GM19438 (cell line): Measurements from ENCODE around the gene TMCO4.

ENCODE experiments used
- ATAC-seq: cut with Tn5 transposase; IDR thresholded peaks from one replicate; pipeline ENCODE4 v1.9.1; 2021; ENCODE audit warnings: low read depth; ENCODE audit not compliant: unreplicated experiment

TMCO4 gene

DNA sequence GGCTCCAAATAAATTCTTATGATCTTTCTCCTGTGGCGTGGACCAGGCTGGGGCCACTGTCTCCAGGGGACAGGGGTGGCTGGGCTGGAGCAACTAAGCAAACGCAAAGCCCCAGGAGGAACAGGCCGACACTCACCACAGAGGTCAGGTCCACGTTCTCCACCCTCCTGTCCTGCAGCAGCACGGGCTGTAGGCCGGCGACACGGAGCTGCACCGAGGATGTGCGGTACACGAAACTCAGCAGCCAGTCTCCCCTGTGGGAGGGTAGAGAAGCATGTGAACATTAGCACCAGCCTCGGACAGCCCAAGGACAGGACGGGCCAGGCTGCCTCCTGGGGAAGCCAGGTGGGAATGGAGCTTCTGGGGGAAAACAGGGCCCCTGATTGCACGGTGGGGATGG, 105.4 kb downstream of the TMCO4 start:
- no peak for ATAC-seq

DNA sequence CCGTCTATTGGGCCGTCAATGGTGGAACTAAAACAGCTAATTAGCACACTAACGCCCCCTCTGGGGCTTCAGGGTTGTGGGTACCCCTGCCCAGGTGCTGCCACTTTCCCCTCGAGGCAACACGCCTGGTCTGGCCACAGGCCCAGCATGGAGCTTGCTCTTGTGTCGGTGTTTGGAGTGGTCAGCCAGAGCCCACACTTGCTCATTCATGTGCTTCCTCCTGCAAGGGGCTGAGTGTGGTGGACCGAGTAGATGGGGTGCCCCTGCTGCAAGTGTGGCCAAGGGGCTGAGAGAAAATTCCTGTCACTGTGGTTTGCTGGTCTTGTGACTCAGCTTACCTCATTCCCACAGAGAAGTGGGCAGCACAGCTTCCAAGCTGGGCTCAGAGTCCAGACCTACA, 109.4 kb downstream of the TMCO4 start:
- ATAC-seq: no peak

DNA sequence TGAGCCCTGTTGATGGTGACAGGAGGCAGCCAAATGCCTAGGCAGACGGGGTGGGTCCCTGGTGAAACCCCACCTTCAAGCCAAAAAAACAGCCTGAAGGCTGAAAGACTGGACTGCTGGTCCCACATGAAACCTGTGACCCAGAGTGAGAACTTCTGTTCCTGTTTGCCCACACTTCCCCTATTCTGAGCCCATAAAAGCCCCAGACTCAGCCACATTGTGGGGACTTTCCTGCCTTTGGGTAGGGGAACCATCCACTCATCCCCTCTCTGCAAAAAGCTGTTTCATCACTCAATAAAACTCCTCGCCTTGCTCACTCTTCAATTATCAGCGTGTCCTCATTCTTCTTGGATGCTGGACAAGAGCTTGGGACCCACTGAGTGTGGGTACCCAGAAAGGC, 109.9 kb downstream of the TMCO4 start:
- ATAC-seq: no peak

DNA sequence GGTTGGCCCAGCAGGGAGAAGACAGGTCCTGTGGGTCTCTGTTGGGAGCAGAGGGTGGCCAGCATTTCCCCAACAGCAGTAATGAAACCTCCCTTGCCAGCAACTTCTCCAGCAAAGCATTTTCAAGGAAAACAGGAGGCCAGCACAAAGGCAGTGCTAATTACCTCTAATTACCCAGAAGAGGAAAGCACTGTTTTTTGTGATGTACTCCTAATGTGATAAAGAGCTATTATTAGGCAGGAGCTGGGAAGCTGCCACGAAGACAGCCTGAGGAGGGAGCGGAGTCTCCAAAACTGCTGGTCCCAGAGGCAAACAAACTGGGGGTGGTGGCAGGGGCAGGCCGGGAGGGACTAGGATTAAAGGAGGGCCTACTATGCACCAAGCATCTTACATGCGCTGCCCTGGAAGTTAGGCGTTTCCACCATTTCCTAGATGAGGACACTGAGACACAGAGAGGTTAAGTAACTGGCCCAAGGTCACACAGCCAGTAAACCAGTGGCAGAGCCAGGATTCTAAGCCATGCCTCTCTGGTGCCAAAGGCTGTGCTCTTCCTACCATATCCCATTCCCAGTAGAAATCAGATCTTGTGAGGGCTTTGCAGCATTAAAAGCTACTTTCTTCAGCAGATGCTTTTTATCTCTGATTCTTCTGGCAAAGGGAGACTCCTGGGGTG, 110.5 kb downstream of the TMCO4 start:
- ATAC-seq: no peak

DNA sequence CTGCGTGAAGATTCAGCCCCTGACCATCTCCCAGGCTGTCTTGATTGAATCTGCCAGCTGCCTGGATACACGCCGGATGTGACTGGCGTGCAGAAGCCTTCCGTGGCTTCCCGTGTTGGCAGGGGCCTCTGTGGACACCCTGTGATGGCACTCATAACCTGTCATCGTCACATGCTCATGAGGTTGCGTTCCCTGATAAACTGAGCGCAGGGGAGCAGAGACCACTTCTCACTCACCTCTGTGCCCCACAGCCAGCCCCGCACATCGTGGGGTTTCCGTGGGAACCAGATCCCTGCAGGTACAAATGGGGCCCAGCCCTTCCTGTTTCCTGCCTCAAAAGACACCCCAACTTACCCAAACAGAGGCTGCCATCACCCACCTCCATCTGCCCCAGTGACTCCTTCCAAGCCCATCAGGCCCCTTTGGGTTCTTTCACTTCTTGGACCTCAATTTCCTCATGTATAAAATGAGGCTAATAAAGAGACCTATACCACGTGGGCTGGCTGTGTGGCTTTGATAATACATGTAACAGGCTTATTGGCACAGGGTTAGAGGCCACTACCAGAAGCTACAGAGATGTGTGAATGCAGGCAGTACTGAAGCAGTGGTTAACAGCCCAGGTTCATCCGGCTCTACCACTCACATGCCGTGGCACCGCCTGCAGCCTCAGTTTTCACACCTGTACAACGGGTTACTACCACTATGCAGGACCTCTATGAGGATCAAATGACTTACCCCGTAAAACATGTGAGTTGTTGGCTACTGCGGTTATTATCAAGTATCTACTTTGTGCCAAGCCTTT, 111.5 kb downstream of the TMCO4 start:
- ATAC-seq: no peak

DNA sequence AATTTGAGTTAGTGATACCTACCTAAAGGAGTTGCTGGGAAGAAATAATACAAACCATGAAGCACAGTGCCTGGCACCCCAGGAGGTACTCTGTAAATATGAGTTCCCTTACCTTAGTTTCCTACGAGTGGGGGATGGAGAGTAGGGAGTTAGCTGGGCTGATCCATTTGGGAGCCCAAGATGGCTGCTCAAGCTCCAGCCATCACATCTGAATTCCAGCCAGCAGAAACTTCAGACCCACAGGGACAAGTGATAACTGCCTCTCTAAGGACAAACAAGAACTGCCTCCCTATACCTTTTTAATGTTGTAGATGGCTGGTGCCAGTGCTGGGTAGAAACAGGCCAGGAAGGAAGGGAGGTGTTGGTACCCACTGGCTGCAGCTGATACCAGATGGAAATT, 112.3 kb downstream of the TMCO4 start:
- no peak for ATAC-seq

DNA sequence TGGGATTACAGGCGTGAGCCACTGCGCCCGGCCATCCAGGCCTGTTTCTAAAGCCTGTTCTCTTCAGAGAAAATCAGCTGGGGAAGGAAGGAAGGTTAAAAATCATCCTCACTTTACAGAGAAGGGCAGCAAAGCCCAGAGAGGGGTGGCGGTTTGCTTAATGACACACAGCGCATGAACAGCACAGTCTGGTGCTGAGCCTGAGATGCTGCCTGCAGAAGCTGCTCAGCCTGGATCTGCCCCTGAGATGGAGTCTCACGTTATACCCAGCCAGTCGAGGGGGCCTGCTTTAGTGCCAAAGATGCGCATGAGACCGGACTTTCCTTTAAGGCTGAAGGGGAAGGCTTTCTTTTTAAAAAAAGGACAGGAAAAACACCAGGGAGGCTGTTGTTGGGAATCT, 113.7 kb downstream of the TMCO4 start:
- ATAC-seq: no peak

DNA sequence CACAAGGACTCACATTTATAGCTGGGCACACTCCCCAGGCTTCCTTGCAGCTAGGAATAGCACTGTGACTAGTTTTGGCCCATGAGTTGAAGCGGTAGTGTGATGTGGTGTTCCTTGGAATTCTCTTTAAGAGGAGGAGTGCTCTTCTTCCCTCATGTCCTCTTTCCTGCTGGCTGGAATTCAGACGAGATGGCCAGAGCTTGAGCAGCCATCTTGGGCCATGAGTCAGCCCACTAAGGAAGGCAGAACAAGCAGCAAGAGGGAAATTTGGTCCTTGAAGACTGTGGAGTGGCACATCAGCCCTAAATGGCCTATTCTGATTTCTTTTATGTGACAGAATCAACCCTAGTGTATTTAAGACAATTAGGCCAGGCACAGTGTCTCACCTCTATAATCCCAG, 115.0 kb downstream of the TMCO4 start:
- ATAC-seq: no peak

DNA sequence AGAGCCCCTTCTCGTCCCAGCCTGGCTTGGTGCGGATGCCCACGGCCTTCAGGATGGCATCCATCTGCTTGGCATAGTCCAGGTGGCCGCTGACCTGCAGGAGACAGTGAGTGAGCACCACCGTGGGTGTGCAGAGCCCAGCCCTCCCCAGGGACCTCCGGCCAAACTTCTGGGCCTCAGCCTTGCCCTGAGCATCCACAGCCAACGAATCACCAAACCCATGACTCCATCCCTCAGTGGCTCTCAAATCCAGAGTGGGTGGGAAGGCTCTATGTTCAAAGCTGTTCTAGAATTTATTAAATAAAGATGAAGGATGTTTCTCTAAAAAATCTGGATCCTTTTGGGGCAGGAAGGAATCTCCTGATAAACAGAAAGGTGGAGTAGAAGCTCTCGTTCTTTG, 116.4 kb downstream of the TMCO4 start:
- ATAC-seq: no peak

DNA sequence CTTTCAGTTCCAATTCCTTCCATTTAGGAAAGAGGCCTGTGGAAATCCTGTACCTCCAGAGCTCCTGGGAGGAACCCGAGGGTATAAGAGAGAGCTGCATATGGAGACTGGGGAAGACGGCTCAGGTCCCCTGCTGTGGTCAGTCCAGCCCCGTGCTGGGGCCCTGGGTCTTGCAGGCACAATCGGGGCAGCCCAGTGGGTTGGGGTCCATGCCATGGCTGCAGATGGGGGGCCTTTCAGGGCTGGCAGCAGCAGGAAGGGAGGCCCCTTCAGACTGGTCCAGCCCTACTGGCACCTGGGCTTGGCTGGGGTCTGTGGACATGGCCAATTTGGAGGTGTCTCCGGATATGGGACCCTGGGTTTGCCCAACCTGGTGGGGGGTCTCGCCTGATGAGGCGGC, 116.8 kb downstream of the TMCO4 start:
- no peak for ATAC-seq

DNA sequence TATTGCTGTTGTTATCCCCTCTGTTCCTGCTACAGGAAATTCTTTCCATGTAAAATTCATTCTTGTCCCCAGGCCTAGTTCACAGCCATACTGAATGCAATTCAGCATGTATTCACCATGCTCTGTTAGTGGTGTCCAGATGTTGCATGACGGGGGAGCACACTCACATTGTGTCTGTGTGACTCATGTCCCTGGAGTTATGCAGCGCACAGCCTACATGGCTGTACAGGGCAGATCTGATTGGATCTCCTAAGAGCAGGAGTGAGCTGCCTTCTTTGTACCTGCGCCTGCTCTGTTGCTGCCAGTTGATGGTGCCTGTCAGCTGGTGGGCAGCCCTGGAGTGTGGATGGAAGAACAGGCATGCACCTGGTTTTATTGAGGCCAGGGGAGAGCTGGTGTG, 117.5 kb downstream of the TMCO4 start:
- ATAC-seq: no peak

DNA sequence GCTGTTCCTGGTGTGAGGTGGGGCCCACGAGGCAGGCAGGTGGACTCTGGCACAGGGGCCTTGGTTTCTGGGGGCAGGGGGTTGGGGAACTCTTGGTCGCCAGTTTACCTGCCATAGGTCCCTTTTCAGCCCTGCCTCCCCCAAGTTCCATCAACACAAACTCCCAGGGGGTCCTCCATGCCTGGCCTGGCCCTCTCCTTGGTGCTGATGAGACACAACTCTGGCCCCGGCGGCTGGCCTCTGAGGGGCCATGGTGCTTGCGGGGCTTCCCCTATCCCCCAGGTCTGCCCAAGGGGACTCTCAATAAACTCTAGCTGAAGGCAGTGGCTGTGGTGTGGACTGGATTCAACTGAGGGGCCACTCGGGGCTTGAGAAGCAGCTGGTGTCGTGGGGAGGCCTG, 119.1 kb downstream of the TMCO4 start:
- no peak for ATAC-seq

DNA sequence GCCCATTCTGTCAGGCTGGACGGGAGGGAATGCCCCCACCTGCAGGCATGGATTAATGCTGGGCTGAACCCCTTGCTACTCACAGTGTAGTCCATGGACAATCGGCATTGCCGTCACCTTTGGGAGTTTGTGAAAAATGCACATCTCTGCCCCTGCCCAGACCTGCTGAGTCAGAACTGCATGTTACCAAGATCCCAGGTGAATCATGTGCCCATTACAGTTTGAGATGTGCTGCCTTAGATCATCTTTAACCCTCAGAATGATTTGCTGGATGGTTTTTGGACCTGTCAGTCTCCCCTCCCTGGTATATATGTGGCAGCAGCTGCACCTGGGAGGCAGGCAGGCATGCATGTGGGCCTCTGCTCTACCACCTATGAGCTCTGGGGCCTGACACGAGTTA, 120.0 kb downstream of the TMCO4 start:
- ATAC-seq: no peak

DNA sequence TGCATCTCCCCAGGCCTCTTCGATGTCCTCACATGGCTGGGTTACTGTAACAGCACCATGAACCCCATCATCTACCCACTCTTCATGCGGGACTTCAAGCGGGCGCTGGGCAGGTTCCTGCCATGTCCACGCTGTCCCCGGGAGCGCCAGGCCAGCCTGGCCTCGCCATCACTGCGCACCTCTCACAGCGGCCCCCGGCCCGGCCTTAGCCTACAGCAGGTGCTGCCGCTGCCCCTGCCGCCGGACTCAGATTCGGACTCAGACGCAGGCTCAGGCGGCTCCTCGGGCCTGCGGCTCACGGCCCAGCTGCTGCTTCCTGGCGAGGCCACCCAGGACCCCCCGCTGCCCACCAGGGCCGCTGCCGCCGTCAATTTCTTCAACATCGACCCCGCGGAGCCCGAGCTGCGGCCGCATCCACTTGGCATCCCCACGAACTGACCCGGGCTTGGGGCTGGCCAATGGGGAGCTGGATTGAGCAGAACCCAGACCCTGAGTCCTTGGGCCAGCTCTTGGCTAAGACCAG, 120.7 kb downstream of the TMCO4 start:
- no peak for ATAC-seq

DNA sequence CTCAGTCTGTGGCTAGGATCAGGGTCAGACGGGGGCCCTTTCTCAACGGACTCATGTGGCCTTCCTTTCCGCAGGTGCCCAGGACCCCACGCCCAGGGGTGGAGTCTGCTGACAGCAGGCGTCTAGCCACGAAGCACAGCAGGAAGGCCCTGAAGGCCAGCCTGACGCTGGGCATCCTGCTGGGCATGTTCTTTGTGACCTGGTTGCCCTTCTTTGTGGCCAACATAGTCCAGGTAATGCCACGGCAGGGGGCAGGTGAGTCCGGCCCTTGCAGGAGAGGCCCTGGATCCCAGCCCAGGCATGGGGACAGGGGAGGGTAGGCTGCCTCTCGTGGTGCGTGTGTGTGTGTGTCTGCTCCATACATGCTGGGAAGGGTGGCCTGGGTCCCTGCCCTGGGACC, 121.2 kb downstream of the TMCO4 start:
- ATAC-seq: no peak

DNA sequence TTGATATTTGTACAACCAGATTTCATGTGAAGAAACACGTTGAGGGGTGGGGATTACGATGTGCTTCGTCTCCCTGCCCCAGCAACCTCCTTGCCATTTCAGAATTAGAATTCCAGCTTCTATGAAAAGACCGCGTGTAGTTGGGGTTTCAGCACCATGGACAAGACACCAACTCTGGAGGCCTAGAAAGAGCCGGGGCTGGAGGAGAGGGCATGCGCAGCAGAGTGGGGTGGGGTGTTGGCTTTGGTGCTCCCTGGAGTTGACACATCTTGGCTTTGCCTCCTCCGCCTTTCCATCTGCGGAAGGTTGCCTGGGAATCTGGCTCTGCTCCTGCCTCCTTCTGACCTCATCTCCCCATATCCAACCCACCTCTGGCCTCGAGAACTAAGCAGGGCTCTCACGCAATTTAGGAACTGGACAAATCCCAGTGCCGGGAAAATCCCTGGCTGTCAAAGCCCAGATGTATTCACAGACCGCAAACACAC, 123.2 kb downstream of the TMCO4 start:
- ATAC-seq: no peak

DNA sequence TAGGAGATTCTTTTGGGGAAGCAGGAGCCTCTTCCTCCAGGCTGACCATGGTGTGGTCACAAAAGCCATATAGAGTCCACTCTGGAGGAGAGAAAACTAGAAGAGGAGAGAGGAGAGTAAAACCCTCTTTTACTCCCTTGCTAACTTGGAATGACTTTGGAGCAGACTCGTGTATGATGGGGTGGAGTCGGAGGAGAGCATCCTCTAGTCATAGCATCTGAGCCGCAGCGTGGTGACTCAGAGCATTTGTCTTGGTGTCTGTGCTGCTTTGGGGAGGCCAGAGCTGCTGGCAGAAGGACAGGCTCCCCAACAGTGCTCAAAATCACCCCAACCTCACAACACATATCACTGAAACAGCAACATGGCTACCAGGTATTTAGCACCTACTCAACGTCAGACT, 123.9 kb downstream of the TMCO4 start:
- no peak for ATAC-seq

DNA sequence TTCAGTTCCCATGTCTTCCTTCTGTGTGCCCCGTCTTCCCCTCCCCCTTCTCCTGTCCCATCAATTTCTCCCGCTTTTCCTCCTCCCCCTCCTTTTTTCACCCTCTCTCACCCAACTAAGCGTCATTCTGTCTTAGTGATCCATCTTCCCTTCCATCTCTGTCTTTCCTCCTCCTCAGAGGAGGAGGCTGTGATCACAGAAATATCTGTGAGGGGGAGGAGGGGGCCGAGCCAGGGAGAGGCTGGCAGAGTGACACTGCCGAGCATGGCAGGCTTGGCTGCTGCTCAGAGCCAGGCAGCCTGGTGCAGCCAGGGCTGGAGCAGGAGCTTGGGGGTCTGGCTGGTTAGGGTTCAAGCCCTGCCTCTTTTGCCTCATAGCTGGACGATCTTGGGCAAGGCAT, 127.5 kb downstream of the TMCO4 start:
- no peak for ATAC-seq

DNA sequence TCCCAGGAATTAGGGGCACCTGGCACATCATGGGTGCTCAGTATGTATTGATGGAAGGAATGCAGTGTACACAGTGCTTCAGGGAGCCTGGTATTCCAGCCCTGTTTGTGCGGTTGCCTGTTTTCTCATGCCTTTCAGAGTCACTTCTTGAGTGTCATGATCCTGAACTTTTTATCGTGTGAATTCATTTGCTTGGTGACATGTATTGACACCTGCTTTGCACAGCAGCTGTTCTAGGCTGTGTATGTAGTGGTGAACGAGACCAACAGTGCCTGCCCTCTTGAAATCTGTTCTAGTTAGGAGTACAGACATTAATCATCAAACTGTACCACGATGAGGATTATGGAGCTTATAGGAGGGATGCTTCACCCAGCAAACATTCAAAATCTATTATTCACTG, 128.9 kb downstream of the TMCO4 start:
- no peak for ATAC-seq

DNA sequence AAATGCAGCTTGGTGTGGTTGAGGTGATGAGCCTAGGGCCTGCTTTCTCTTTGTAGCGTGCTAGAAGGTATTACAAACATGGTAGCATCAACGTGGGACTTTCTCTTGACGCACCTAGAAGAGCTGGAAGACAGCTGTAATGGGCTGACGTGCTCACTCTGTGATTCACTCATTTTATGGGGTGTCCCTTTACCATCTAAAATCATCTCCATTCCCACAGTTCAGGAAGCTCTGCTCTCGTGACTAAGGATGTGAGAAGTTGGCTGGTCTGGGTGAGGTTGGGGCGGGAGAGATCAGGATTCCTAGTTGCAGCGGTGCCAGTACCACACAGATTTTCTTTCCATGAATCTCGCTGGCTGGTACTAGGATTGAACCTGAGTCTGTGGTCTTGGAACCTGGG, 130.8 kb downstream of the TMCO4 start:
- no peak for ATAC-seq

DNA sequence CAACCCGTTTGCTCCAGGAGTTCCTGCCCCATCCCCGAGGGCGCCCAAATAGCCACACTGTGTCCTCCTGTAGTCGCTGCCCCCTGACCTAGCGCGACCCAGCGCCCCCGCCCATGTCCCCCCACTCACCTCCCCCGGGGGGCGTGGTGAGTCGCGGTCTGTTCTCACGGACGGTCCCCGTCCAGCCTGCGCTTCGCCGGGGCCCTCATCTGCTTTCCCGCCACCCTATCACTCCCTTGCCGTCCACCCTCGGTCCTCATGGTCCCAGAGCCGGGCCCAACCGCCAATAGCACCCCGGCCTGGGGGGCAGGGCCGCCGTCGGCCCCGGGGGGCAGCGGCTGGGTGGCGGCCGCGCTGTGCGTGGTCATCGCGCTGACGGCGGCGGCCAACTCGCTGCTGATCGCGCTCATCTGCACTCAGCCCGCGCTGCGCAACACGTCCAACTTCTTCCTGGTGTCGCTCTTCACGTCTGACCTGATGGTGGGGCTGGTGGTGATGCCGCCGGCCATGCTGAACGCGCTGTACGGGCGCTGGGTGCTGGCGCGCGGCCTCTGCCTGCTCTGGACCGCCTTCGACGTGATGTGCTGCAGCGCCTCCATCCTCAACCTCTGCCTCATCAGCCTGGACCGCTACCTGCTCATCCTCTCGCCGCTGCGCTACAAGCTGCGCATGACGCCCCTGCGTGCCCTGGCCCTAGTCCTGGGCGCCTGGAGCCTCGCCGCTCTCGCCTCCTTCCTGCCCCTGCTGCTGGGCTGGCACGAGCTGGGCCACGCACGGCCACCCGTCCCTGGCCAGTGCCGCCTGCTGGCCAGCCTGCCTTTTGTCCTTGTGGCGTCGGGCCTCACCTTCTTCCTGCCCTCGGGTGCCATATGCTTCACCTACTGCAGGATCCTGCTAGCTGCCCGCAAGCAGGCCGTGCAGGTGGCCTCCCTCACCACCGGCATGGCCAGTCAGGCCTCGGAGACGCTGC, 133.9 kb downstream of the TMCO4 start:
- no peak for ATAC-seq
